ENCODE measurements around the gene DGKB.

GRCh38 chr7:14340393-14341074 is 562.0 kb downstream of the DGKB start:
- TF ChIP-seq CTCF (IDR thresholded peaks at IDR 0.05) (no peak), EP300 (IDR thresholded peaks at IDR 0.05) (no peak)

Data from gastroesophageal sphincter (tissue), 3 donors.